Measurements from ENCODE around the gene OVCA2. TPM values are rescaled to one million over a fixed set of nuclear protein-coding genes. Genes with fewer than 3 reads are reported as not detected.

The OVCA2 gene
- polyA plus RNA-seq, 2 of the 4 experiments (the other 2 are of a cell fraction): 54.6 to 66.3 TPM

DNA sequence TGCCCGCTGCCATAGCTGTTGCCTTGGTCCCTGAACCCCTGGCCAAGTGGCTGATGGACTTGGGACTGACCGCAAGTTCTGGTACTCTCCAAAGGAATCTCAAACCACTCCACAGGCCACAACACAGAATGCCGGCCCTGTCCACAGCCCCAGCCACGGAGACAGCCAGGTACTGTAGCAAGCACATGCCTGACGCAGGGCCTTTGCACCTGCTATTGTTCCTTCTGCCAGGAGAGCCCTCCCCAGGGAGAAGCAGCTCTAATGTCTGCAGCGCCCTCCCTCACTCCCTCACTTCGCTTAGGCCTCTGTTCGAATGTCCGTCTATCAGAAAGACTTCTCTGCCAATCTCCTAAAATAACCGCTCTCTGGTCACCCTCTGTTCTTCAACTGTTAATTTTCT is 32.1 kb upstream of the OVCA2 start:
- H3K4me2 ChIP-seq: no peak overlapping the region
- H3K9me3 ChIP-seq: peaks cover 14% of the 10 kb centered on the region; the same call in 2 of the 3 replicates
- 81% methylated on average over 6 of the region's 10 CpGs for WGBS (ENCODE audit: missing lambda C conversion rate)
- TF ChIP-seq HOXB13 (CRISPR knock-in tag; IDR thresholded peaks at IDR 0.05; ENCODE audit: low read depth) (no peak), FOSB (CRISPR knock-in tag; IDR thresholded peaks at IDR 0.05) (no peak), POLR2AphosphoS2 (conservative IDR thresholded peaks at IDR 0.05; ENCODE audit: low read length) (no peak), TFCP2L1 (CRISPR knock-in tag; IDR thresholded peaks at IDR 0.05) (no peak), TP53 (CRISPR knock-in tag; IDR thresholded peaks at IDR 0.05) (no peak), HEYL (CRISPR knock-in tag; IDR thresholded peaks at IDR 0.05) (no peak), ZSCAN20 (CRISPR knock-in tag; IDR thresholded peaks at IDR 0.05) (no peak), BHLHE40 (IDR thresholded peaks at IDR 0.05; ENCODE audit: low read depth, low read length) (no peak), KDM1A (IDR thresholded peaks at IDR 0.05; ENCODE audit: low read depth) (no peak), NPAS2 (CRISPR knock-in tag; IDR thresholded peaks at IDR 0.05; ENCODE audit: borderline replicate concordance) (no peak), HOXA7 (CRISPR knock-in tag; IDR thresholded peaks at IDR 0.05) (no peak)
- TF ChIP-seq, protein P1, sequence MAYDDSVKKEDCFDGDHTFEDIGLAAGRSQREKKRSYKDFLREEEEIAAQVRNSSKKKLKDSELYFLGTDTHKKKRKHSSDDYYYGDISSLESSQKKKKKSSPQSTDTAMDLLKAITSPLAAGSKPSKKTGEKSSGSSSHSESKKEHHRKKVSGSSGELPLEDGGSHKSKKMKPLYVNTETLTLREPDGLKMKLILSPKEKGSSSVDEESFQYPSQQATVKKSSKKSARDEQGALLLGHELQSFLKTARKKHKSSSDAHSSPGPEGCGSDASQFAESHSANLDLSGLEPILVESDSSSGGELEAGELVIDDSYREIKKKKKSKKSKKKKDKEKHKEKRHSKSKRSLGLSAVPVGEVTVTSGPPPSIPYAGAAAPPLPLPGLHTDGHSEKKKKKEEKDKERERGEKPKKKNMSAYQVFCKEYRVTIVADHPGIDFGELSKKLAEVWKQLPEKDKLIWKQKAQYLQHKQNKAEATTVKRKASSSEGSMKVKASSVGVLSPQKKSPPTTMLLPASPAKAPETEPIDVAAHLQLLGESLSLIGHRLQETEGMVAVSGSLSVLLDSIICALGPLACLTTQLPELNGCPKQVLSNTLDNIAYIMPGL (CRISPR knock-in tag; IDR thresholded peaks at IDR 0.05; ENCODE audit: borderline replicate concordance): no peak
- TF ChIP-seq, protein P2, sequence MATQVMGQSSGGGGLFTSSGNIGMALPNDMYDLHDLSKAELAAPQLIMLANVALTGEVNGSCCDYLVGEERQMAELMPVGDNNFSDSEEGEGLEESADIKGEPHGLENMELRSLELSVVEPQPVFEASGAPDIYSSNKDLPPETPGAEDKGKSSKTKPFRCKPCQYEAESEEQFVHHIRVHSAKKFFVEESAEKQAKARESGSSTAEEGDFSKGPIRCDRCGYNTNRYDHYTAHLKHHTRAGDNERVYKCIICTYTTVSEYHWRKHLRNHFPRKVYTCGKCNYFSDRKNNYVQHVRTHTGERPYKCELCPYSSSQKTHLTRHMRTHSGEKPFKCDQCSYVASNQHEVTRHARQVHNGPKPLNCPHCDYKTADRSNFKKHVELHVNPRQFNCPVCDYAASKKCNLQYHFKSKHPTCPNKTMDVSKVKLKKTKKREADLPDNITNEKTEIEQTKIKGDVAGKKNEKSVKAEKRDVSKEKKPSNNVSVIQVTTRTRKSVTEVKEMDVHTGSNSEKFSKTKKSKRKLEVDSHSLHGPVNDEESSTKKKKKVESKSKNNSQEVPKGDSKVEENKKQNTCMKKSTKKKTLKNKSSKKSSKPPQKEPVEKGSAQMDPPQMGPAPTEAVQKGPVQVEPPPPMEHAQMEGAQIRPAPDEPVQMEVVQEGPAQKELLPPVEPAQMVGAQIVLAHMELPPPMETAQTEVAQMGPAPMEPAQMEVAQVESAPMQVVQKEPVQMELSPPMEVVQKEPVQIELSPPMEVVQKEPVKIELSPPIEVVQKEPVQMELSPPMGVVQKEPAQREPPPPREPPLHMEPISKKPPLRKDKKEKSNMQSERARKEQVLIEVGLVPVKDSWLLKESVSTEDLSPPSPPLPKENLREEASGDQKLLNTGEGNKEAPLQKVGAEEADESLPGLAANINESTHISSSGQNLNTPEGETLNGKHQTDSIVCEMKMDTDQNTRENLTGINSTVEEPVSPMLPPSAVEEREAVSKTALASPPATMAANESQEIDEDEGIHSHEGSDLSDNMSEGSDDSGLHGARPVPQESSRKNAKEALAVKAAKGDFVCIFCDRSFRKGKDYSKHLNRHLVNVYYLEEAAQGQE (IDR thresholded peaks at IDR 0.05): no peak
- TF ChIP-seq, protein P3, sequence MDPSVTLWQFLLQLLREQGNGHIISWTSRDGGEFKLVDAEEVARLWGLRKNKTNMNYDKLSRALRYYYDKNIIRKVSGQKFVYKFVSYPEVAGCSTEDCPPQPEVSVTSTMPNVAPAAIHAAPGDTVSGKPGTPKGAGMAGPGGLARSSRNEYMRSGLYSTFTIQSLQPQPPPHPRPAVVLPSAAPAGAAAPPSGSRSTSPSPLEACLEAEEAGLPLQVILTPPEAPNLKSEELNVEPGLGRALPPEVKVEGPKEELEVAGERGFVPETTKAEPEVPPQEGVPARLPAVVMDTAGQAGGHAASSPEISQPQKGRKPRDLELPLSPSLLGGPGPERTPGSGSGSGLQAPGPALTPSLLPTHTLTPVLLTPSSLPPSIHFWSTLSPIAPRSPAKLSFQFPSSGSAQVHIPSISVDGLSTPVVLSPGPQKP (IDR thresholded peaks at IDR 0.05; ENCODE audit: low read depth, low read length): no peak
- TF ChIP-seq, protein P4, sequence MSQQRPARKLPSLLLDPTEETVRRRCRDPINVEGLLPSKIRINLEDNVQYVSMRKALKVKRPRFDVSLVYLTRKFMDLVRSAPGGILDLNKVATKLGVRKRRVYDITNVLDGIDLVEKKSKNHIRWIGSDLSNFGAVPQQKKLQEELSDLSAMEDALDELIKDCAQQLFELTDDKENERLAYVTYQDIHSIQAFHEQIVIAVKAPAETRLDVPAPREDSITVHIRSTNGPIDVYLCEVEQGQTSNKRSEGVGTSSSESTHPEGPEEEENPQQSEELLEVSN (IDR thresholded peaks at IDR 0.05; ENCODE audit: borderline replicate concordance, low read depth): no peak
- TF ChIP-seq, protein P5, sequence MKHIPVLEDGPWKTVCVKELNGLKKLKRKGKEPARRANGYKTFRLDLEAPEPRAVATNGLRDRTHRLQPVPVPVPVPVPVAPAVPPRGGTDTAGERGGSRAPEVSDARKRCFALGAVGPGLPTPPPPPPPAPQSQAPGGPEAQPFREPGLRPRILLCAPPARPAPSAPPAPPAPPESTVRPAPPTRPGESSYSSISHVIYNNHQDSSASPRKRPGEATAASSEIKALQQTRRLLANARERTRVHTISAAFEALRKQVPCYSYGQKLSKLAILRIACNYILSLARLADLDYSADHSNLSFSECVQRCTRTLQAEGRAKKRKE (CRISPR knock-in tag; IDR thresholded peaks at IDR 0.05; ENCODE audit: low read depth): no peak
- ChIA-PET POLR2A (no interaction called here), CTCF (interaction anchor here (1.2 kb wide), 1 partner anchor 103 kb away, joined by 3 read pairs; no protein-coding TSS in a partner anchor)
- ATAC-seq (no peak), FAIRE-seq (no peak), DNase-seq (ENCODE audit: low read depth in 1 of 2, low spot score in 1 of 2) (no peak)
- H3K4me1 ChIP-seq: no peaks in the 10 kb centered on the region
- H3K4me3 ChIP-seq: no peak overlapping the region
- H3K27ac ChIP-seq: no peak overlapping the region

Data from A549 (cell line).